ENCODE results near the gene ALDH8A1. TPM values are rescaled to one million over a fixed set of nuclear protein-coding genes. Genes with fewer than 3 reads are reported as not detected.

The ALDH8A1 gene
- total RNA-seq, 1 experiment from 2014 or later, result not detected

DNA sequence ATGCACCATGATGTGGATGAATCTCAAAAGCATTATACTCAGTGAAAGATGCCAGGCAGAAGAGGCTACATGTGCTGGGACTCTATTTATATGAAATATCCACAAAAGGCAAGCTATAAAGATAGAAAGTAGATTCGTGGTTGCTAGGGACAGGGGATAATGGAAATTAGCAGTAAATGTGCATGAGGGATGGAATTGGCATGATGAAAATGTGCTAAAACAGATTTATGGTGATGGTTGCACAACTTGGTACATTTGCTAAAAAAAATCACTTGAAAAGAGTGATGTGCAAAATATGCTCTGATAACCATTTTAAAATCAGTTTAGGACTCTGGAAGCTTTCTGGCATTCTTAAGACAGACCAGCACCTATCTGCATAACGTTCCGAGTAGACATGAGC lies 61.6 kb downstream of the ALDH8A1 start:
- Histone ChIP-seq H3K79me1 (ENCODE audit: insufficient read depth, low read depth, low read length, poor library complexity, severe bottlenecking) (no peaks in the 10 kb centered on the region), H3K56ac (ENCODE audit: insufficient read length, low read depth, low read length) (no peak overlapping the region), H2BK20ac (ENCODE audit: low read depth, low read length, poor library complexity, severe bottlenecking) (no peak overlapping the region), H3T11ph (ENCODE audit: low read length) (no peak overlapping the region), H2BK120ac (ENCODE audit: low read depth, low read length, poor library complexity, severe bottlenecking) (no peak overlapping the region), H4K91ac (ENCODE audit: insufficient read length, low read depth, low read length) (no peak overlapping the region), H3K79me2 (ENCODE audit: insufficient read depth, low read length) (no peaks in the 10 kb centered on the region), H2BK15ac (ENCODE audit: low read depth, low read length) (no peak overlapping the region), H4K8ac (replicated peaks; ENCODE audit: insufficient read length, low read depth, low read length) (no peak overlapping the region), H3K27me3 (ENCODE audit: insufficient read depth, low read length) (no peaks in the 10 kb centered on the region), H3K4me1 (ENCODE audit: insufficient read depth, low read length) (no peaks in the 10 kb centered on the region), H2AFZ (ENCODE audit: low read length) (no peak overlapping the region), H4K5ac (ENCODE audit: insufficient read length, low read depth, low read length) (no peak overlapping the region), H2BK12ac (ENCODE audit: insufficient read length, low read depth, low read length) (no peak overlapping the region), H4K20me1 (ENCODE audit: control insufficient read depth, insufficient read depth, insufficient read length) (no peaks in the 10 kb centered on the region), H2AK5ac (ENCODE audit: insufficient read length, low read length) (no peak overlapping the region), H3K23ac (ENCODE audit: insufficient read length, low read depth, low read length) (no peak overlapping the region), H3K14ac (ENCODE audit: insufficient read depth, low read length) (no peak overlapping the region), H3K9ac (ENCODE audit: extremely low read depth, insufficient read length, low read length) (no peak overlapping the region), H3K27ac (ENCODE audit: insufficient read length, low read depth, low read length) (no peak overlapping the region), H3K4ac (ENCODE audit: low read depth, low read length) (no peak overlapping the region), H3K4me2 (ENCODE audit: insufficient read depth, insufficient read length, low read length) (no peak overlapping the region), H2BK5ac (ENCODE audit: insufficient read length, low read length) (no peak overlapping the region), H3K23me2 (ENCODE audit: insufficient read length, low read depth, low read length, poor library complexity, severe bottlenecking) (no peaks in the 10 kb centered on the region), H3K9me3 (ENCODE audit: control insufficient read depth, low read depth, low read length) (no peaks in the 10 kb centered on the region), H3K18ac (ENCODE audit: insufficient read length, low read depth, low read length) (no peak overlapping the region)
- no peak for DNase-seq
- peaks cover 2 to 5% of the 10 kb centered on the region in 2 experiments; a peak in 3 of 5 replicates for H3K9me3 Mint-ChIP-seq
- no peaks in the 10 kb centered on the region for H3K4me1 Mint-ChIP-seq
- WGBS (ENCODE audit: extremely low coverage, insufficient read length, low lambda C conversion rate), result no CpG with 5 or more reads among the region's 3 CpGs
- H3K27me3 Mint-ChIP-seq (ENCODE audit: low read depth), result peaks cover 3% of the 10 kb centered on the region; the same call in 1 of the 2 replicates
- H3K4me3 Mint-ChIP-seq, result no peak overlapping the region
- TF ChIP-seq, protein P1, sequence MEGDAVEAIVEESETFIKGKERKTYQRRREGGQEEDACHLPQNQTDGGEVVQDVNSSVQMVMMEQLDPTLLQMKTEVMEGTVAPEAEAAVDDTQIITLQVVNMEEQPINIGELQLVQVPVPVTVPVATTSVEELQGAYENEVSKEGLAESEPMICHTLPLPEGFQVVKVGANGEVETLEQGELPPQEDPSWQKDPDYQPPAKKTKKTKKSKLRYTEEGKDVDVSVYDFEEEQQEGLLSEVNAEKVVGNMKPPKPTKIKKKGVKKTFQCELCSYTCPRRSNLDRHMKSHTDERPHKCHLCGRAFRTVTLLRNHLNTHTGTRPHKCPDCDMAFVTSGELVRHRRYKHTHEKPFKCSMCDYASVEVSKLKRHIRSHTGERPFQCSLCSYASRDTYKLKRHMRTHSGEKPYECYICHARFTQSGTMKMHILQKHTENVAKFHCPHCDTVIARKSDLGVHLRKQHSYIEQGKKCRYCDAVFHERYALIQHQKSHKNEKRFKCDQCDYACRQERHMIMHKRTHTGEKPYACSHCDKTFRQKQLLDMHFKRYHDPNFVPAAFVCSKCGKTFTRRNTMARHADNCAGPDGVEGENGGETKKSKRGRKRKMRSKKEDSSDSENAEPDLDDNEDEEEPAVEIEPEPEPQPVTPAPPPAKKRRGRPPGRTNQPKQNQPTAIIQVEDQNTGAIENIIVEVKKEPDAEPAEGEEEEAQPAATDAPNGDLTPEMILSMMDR (conservative IDR thresholded peaks at IDR 0.05), result no peak
- H3K27ac Mint-ChIP-seq, result no peak overlapping the region
- peaks cover 0 to 4% (median 1%) of the 10 kb centered on the region in 3 experiments; a peak in 1 of 7 replicates for H3K36me3 Mint-ChIP-seq (ENCODE audit: insufficient read depth in 1 of 3, low read depth in 3 of 3)
